SJCRH30 (cell line): ENCODE data around the gene TTC28. TPM values are rescaled to one million over a fixed set of nuclear protein-coding genes. Genes with fewer than 3 reads are reported as not detected.
A peak's percentile ranks its signal among the peaks of the same experiment; 100 is the strongest.

Source experiments
- DNase-seq, 2 experiments: peaks; one replicate each; pipeline ENCODE4 v3.0.0-alpha.2; 2015 to 2020
- H3K27ac ChIP-seq: fragments of 250-450 bp; sonication (Bioruptor Pico); 2 replicates; pipeline ENCODE4 v1.5.1; 2020; ENCODE audit warnings: mild to moderate bottlenecking, moderate library complexity
- H3K27me3 ChIP-seq: fragments of 250-450 bp; sonication (Bioruptor Pico); 2 replicates; pipeline ENCODE4 v1.5.1; 2020; ENCODE audit warnings: mild to moderate bottlenecking, moderate library complexity
- H3K36me3 ChIP-seq: fragments of 250-450 bp; sonication (Bioruptor Pico); 2 replicates; pipeline ENCODE4 v1.5.1; 2020; ENCODE audit warnings: mild to moderate bottlenecking, moderate library complexity
- H3K4me1 ChIP-seq: fragments of 250-450 bp; sonication (Bioruptor Pico); 2 replicates; pipeline ENCODE4 v1.5.1; 2020; ENCODE audit warnings: mild to moderate bottlenecking, moderate library complexity
- H3K4me3 ChIP-seq: fragments of 250-450 bp; sonication (Bioruptor Pico); 2 replicates; pipeline ENCODE4 v1.5.1; 2020; ENCODE audit warnings: mild to moderate bottlenecking, moderate library complexity
- H3K9me3 ChIP-seq: fragments of 250-450 bp; sonication (Bioruptor Pico); replicated peaks from 2 replicates; pipeline ENCODE4 v1.5.1; 2020; ENCODE audit warnings: mild to moderate bottlenecking, moderate library complexity
- total RNA-seq: library from RNA; depleted of rRNA; stranded (reverse); fragments of >200 nt; shearing (Covaris generic); gene quantifications from 2 replicates; pipeline ENCODE4 v1.2.3, GENCODE V29; 2014

Gene TTC28
- total RNA-seq, 1 experiment from 2014 or later, result 12.8 TPM

DNA sequence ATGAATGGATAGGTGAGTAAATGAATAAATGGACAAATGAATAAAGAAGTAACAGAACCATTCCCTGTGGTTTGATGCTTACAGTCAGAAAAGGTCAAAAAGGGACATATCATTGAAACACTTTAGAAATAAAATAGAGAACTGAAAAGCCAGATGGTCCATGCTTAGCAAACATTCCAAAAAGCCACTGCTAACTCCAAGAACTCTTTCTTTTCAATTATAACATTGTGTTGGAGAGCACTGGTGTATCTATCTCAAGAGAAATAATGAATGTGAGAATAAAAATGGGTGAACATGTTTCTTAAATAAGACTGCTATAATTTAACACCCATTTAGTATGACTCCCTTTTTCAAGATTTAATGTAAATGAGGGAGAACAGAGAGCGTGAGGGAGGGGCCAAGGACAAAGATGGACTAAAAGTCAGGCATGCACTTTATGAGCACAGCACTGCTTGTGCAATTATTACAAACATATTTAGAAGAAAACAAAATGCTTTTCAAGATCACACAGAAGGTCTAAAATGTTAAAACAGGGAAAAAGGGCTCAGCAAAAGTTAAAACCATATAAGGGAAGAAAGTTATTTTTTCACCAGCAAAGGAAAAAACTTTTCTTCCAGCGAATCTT, 536.3 kb downstream of the TTC28 start:
- Histone ChIP-seq H3K4me1 (peaks cover 36% of the 10 kb centered on the region), H3K4me3 (no peak overlapping the region), H3K27ac (no peak overlapping the region; the same call in 1 of the 2 replicates), H3K27me3 (no peaks in the 10 kb centered on the region), H3K9me3 (no peaks in the 10 kb centered on the region), H3K36me3 (no peaks in the 10 kb centered on the region)
- DNase-seq, result no peak

- Histone ChIP-seq H3K9me3 (no peaks in the 10 kb centered on the region), H3K27ac (peak overlapping the region; percentile 66), H3K4me3 (no peak overlapping the region), H3K27me3 (no peaks in the 10 kb centered on the region), H3K36me3 (no peaks in the 10 kb centered on the region), H3K4me1 (peaks cover 36% of the 10 kb centered on the region)
- DNase-seq, result peak; percentile 23 to 55
These were observed 537.2 kb downstream of the TTC28 start for GRCh38 chr22:28142361-28142961.

- Histone ChIP-seq H3K4me3 (no peak overlapping the region), H3K27me3 (no peaks in the 10 kb centered on the region), H3K27ac (peak overlapping the region; percentile 66), H3K4me1 (peaks cover 29% of the 10 kb centered on the region), H3K9me3 (no peaks in the 10 kb centered on the region), H3K36me3 (no peaks in the 10 kb centered on the region)
- peak; percentile 14 to 49 for DNase-seq
These were observed 538.0 kb downstream of the TTC28 start for GRCh38 chr22:28141614-28142013.

DNA sequence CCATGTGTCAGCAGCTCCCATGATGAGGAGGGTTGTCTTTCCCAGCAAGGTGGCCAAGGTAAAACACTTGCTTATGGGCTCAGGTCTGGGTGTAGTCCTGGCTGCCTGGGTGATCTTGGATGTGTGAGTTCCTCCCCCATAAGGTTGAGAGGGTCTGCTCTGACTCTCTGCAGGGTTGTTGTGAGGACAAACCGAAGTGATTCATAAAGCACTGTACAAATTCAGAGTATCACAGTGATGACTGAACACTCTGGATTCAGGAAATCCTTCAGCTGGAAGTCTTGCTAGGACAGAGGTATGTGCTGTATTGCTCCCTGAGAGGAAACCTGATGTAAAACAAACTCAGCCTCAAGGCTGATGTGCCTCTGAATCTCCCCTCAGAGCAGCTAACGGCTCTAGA, 539.7 kb downstream of the TTC28 start:
- Histone ChIP-seq H3K27ac (no peak overlapping the region), H3K4me1 (peaks cover 29% of the 10 kb centered on the region), H3K36me3 (no peaks in the 10 kb centered on the region), H3K27me3 (no peaks in the 10 kb centered on the region), H3K4me3 (no peak overlapping the region), H3K9me3 (no peaks in the 10 kb centered on the region)
- DNase-seq, result no peak

GRCh38 chr22:28139516-28139915, 540.1 kb downstream of the TTC28 start:
- Histone ChIP-seq H3K4me1 (peaks cover 29% of the 10 kb centered on the region), H3K27ac (no peak overlapping the region), H3K36me3 (no peaks in the 10 kb centered on the region), H3K27me3 (no peaks in the 10 kb centered on the region), H3K4me3 (no peak overlapping the region), H3K9me3 (no peaks in the 10 kb centered on the region)
- no peak for DNase-seq

DNA sequence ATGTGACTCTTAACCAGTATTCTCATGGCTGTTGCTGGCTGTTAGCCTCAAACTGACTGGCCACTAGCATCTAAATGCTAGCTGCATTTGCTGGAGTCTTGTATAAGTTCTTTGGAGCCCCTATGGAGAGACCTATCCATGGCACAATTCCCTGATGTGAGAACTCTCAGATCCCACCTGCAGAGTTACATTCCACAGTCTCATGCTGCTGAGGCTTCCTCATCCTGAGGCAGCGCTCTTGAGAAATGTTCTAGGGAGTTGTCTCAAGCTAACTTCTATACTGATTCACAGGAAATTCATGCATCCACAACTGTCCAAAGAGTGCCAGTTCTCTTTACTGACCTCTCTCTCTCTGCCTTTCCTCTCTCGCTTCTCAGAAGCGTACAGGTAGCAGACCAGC, 542.6 kb downstream of the TTC28 start:
- Histone ChIP-seq H3K27ac (no peak overlapping the region), H3K4me1 (peaks cover 15% of the 10 kb centered on the region), H3K9me3 (no peaks in the 10 kb centered on the region), H3K27me3 (no peaks in the 10 kb centered on the region), H3K4me3 (no peak overlapping the region), H3K36me3 (no peaks in the 10 kb centered on the region)
- DNase-seq, result no peak

DNA sequence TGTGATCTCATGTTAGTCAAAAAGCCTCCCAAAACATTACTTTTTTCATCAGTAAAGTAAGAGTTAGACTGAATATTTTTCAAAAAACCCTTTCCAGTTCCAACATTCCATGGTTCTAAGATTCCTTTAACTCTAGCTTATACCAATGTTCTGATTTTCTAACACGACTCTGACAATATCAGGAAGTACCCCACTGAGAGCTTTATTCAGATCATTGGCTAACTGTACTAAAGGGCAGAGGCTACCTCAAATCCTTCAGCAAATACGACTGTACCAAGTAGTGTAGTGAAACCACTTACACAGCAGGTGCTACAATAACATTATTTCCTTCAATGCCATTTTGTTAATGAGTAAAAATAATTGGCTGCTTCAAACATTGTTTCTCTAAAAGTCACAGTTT, 547.2 kb downstream of the TTC28 start:
- Histone ChIP-seq H3K27ac (no peak overlapping the region), H3K27me3 (no peaks in the 10 kb centered on the region), H3K9me3 (no peaks in the 10 kb centered on the region), H3K4me1 (no peaks in the 10 kb centered on the region), H3K4me3 (no peak overlapping the region), H3K36me3 (no peaks in the 10 kb centered on the region)
- no peak for DNase-seq

- Histone ChIP-seq H3K36me3 (no peaks in the 10 kb centered on the region), H3K4me3 (no peak overlapping the region), H3K9me3 (no peaks in the 10 kb centered on the region), H3K4me1 (no peaks in the 10 kb centered on the region), H3K27me3 (no peaks in the 10 kb centered on the region), H3K27ac (no peak overlapping the region)
- DNase-seq, result no peak
These were observed 550.2 kb downstream of the TTC28 start for GRCh38 chr22:28129319-28129962.

- Histone ChIP-seq H3K36me3 (no peaks in the 10 kb centered on the region), H3K27ac (no peak overlapping the region), H3K4me1 (no peaks in the 10 kb centered on the region), H3K4me3 (no peak overlapping the region), H3K27me3 (no peaks in the 10 kb centered on the region), H3K9me3 (no peaks in the 10 kb centered on the region)
- DNase-seq, result no peak
These were observed 550.8 kb downstream of the TTC28 start for GRCh38 chr22:28128827-28129226.

GRCh38 chr22:28125799-28126198, 553.8 kb downstream of the TTC28 start:
- H3K27me3 ChIP-seq, result no peaks in the 10 kb centered on the region
- no peak overlapping the region for H3K27ac ChIP-seq
- H3K4me1 ChIP-seq, result no peaks in the 10 kb centered on the region
- H3K36me3 ChIP-seq, result no peaks in the 10 kb centered on the region
- no peak for DNase-seq
- H3K4me3 ChIP-seq, result no peak overlapping the region
- no peaks in the 10 kb centered on the region for H3K9me3 ChIP-seq

GRCh38 chr22:28123989-28124766, 555.5 kb downstream of the TTC28 start:
- H3K36me3 ChIP-seq, result no peaks in the 10 kb centered on the region
- no peaks in the 10 kb centered on the region for H3K9me3 ChIP-seq
- no peak overlapping the region for H3K27ac ChIP-seq
- DNase-seq, result no peak
- H3K4me1 ChIP-seq, result no peaks in the 10 kb centered on the region
- no peak overlapping the region for H3K4me3 ChIP-seq
- no peaks in the 10 kb centered on the region for H3K27me3 ChIP-seq

DNA sequence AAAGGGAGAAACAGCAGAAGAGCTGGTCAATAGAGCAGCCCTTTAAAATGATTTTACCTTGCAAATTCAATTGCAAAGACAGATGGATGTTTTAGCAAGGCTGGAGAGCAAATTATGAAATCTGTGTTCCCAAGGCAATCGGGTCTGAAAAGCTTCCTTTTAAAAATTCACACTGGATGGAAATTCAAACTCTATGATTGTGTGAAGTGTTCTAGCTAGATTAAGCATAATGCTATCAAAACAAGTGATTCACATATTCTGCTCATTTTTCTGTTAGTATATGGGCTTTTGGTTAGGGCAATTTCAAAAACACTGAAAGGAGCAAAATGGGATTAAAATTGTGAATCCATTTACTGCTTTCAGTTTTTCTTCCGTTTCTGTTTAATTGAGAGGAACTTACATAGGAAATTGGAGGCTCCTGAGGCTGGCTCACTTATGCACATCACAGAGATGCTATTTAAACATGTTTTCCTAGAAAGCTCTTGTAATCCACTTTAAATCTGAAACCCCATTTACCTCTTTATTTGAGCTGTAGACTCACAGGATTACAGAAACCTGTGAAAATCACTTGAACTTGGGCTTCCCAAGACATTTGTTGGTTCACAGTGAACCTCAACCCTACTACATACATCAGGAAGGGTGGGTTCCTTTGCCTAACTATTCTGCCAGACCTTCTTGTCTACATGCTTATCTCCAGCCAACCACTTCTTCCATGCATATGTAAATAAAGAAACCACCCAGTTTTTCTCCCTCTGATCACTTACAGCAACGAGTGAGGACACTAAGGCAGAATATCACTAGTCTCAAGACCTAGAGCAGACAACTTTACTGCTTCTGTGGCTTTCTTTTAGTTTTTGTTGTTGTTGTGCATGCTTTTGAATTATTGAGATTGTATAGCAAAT, 558.7 kb downstream of the TTC28 start:
- Histone ChIP-seq H3K27me3 (no peaks in the 10 kb centered on the region), H3K27ac (no peak overlapping the region), H3K9me3 (no peaks in the 10 kb centered on the region), H3K4me3 (no peak overlapping the region), H3K36me3 (no peaks in the 10 kb centered on the region), H3K4me1 (0 out of 2 replicates have a peak, but pooled peaks cover 2% of the 10 kb centered on the region)
- DNase-seq, result no peak

DNA sequence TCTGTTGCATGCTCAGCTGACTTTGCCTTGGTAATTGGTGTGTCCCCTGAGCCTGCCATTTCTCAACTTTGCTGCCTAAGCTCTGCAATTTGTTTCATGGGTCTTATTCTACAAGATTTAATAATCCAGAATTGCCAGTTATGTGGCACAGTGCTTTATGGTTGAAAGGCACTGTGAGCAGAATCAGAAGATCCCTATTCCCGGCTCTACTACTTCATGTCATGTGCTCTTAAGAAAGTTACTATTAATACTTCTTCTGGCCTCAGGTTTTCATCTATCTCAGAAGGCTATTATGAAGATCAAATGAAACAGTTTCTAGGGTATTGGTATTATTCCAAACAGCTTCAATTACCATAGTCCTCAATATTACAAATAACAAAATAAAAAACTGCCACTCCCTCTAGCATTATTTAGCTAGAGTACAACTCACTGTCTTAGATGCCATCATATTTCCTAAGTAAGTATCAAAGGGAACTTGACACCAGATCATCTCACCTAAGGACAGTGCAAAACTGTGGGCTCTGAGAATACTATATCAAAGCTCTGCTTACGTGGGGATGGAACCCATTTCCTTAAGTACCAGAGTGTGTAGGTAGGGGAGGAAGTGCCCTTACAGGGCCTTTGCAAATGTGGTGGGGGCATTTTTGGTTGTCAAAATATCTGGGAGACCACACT, 560.5 kb downstream of the TTC28 start:
- Histone ChIP-seq H3K27me3 (no peaks in the 10 kb centered on the region), H3K4me1 (0 out of 2 replicates have a peak, but pooled peaks cover 3% of the 10 kb centered on the region), H3K36me3 (no peaks in the 10 kb centered on the region), H3K4me3 (no peak overlapping the region), H3K27ac (no peak overlapping the region), H3K9me3 (no peaks in the 10 kb centered on the region)
- no peak for DNase-seq

GRCh38 chr22:28116219-28116673, 563.4 kb downstream of the TTC28 start:
- H3K27ac ChIP-seq, result no peak overlapping the region
- no peaks in the 10 kb centered on the region for H3K9me3 ChIP-seq
- no peaks in the 10 kb centered on the region for H3K27me3 ChIP-seq
- peak in 1 of 2 experiments; percentile 15 for DNase-seq
- no peaks in the 10 kb centered on the region for H3K36me3 ChIP-seq
- no peak overlapping the region for H3K4me3 ChIP-seq
- H3K4me1 ChIP-seq, result 0 out of 2 replicates have a peak, but pooled peaks cover 3% of the 10 kb centered on the region
